Panc1 (cell line): ENCODE results near the gene PBX1.

Source experiments
- CTCF ChIP-seq: fragments of 450-650 bp; IDR thresholded peaks from 2 replicates; pipeline ENCODE4 v1.5.1; 2017; ENCODE audit warnings: mild to moderate bottlenecking
- POLR2AphosphoS5 ChIP-seq: IDR thresholded peaks from 2 replicates; pipeline ENCODE4 v1.6.1; 2012; ENCODE audit warnings: mild to moderate bottlenecking, low read depth, low read length, moderate library complexity
- REST ChIP-seq, 2 experiments: IDR thresholded peaks; 2 replicates each; pipeline ENCODE4 v1.6.1; 2011 to 2012; ENCODE audit warnings: low read depth in 2 of 2, control low read depth in 1 of 2, low read length in 1 of 2, mild to moderate bottlenecking in 1 of 2, moderate library complexity in 1 of 2; ENCODE audit not compliant: insufficient read depth in 1 of 2
- TCF7L2 ChIP-seq: IDR thresholded peaks from 2 replicates; pipeline ENCODE4 v1.6.1; 2011; ENCODE audit warnings: mild to moderate bottlenecking, low read depth, low read length, inconsistent platforms

DNA sequence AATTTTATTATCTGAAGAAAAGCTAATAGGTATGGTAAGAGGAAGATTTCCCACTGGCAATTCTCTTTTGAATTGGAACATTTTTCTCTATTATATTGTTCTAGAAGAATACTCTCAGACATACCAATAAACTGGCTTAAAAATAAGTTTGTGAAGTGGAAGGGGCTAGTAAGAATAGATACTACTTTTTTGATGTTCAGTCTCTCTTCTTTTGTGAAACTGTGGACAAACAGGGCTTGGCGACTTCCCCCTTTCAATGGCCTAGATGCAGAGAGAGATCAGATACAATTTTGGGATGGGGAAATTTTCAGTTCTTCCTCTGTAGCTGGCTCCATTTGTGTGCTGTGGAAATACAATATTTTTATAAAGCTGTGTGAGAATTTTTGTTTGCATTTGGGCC is 2.5 kb downstream of the PBX1 start:
- TF ChIP-seq CTCF: no peak
- TF ChIP-seq POLR2AphosphoS5: no peak
- TF ChIP-seq REST (IDR thresholded peaks at IDR 0.05; ENCODE audit: insufficient read depth in 1 of 2, low read depth in 2 of 2, low read length in 1 of 2): no peak
- TF ChIP-seq TCF7L2: no peak
